ENCODE results near the gene AACS.
"Not testable (repeated sequence)": the region's sequence is repeated elsewhere in the genome, so short reads cannot be mapped to it uniquely, and the experiment has no call there.

The AACS gene

GRCh38 chr12:125090437-125090836 is 25.2 kb downstream of the AACS start:
- DNase-seq (ENCODE audit: low read depth in 2 of 2) = no peak

GRCh38 chr12:125091401-125091800 is 26.2 kb downstream of the AACS start:
- no peak for DNase-seq (ENCODE audit: low read depth in 2 of 2)

- DNase-seq (ENCODE audit: low read depth in 2 of 2) = no peak
Measured at GRCh38 chr12:125092108-125092871, 27.1 kb downstream of the AACS start.

- no peak for DNase-seq (ENCODE audit: low read depth in 2 of 2)
Measured at GRCh38 chr12:125092872-125093680, 27.8 kb downstream of the AACS start.

- no peak for DNase-seq (ENCODE audit: low read depth in 2 of 2)
Measured at GRCh38 chr12:125093681-125094330, 28.6 kb downstream of the AACS start.

GRCh38 chr12:125096894-125097293 is 31.7 kb downstream of the AACS start:
- DNase-seq (ENCODE audit: low read depth in 2 of 2) = no peak

- DNase-seq (ENCODE audit: low read depth in 2 of 2) = no peak
Measured at GRCh38 chr12:125097427-125097826, 32.2 kb downstream of the AACS start.

GRCh38 chr12:125098676-125099408 is 33.6 kb downstream of the AACS start:
- DNase-seq (ENCODE audit: low read depth in 2 of 2) = no peak

GRCh38 chr12:125099409-125099782 is 34.2 kb downstream of the AACS start:
- DNase-seq (ENCODE audit: low read depth in 2 of 2) = no peak

GRCh38 chr12:125100551-125101434 is 35.6 kb downstream of the AACS start:
- no peak for DNase-seq (ENCODE audit: low read depth in 2 of 2)

- DNase-seq (ENCODE audit: low read depth in 2 of 2) = no peak
Measured at GRCh38 chr12:125104982-125105381, 39.7 kb downstream of the AACS start.

GRCh38 chr12:125105600-125105999 is 40.4 kb downstream of the AACS start:
- DNase-seq (ENCODE audit: low read depth in 2 of 2) = no peak

- no peak for DNase-seq (ENCODE audit: low read depth in 2 of 2)
Measured at GRCh38 chr12:125110641-125111360, 45.6 kb downstream of the AACS start.

GRCh38 chr12:125111403-125111802 is 46.2 kb downstream of the AACS start:
- DNase-seq (ENCODE audit: low read depth in 2 of 2) = no peak

- DNase-seq (ENCODE audit: low read depth in 2 of 2) = not testable (repeated sequence)
Measured at GRCh38 chr12:125112614-125113013, 47.4 kb downstream of the AACS start.

- DNase-seq (ENCODE audit: low read depth in 2 of 2) = no peak
Measured at GRCh38 chr12:125113263-125113662, 48.0 kb downstream of the AACS start.

GRCh38 chr12:125113789-125114188 is 48.6 kb downstream of the AACS start:
- no peak for DNase-seq (ENCODE audit: low read depth in 2 of 2)

- DNase-seq (ENCODE audit: low read depth in 2 of 2) = no peak
Measured at GRCh38 chr12:125114365-125115141, 49.3 kb downstream of the AACS start.

- no peak for DNase-seq (ENCODE audit: low read depth in 2 of 2)
Measured at GRCh38 chr12:125120566-125120965, 55.3 kb downstream of the AACS start.

All from stimulated activated CD4-positive, alpha-beta T cell treated with anti-CD3 and anti-CD28 coated beads, Interleukin-1b, Interleukin-23, amount 100 ng/mL, for 4 hours (primary cell).